Upper lobe of left lung (tissue), 4 donors: ENCODE results near the gene SACS.

Experiments
- CTCF ChIP-seq, 6 experiments: fragments of 450-650 bp in 4 of 6; fragments of 200-600 bp in 2 of 6; sonication (generic) in 2 of 6; IDR thresholded peaks; one replicate each; pipeline ENCODE4 v1.5.1; 2016 to 2019; ENCODE audit warnings: antibody characterized with exemption in 6 of 6
- POLR2AphosphoS5 ChIP-seq, 2 donors: sonication (generic); formaldehyde crosslinking; IDR thresholded peaks; one replicate each; pipeline ENCODE4 v1.5.1; 2017; ENCODE audit warnings: antibody characterized with exemption in 2 of 2

- TF ChIP-seq CTCF (IDR thresholded peaks at IDR 0.05) (no peak), POLR2AphosphoS5 (IDR thresholded peaks at IDR 0.05) (no peak)
Measured at GRCh38 chr13:23456437-23457210, 23.1 kb upstream of the SACS start.
